ENCODE data around the gene HSPA2. TPM values are rescaled to one million over a fixed set of nuclear protein-coding genes. Genes with fewer than 3 reads are reported as not detected.
A peak's percentile ranks its signal among the peaks of the same experiment; 100 is the strongest.

The HSPA2 gene
- total RNA-seq, result 10 to 100 TPM; 10.6 to 12.4 TPM
- 10 to 100 TPM in 5 of 6 donors, 1 to 10 TPM in 1; 7.0 to 17.1 (median 12.3) TPM for polyA plus RNA-seq (ENCODE audit: insufficient read length in 6 of 6)
- long read RNA-seq, donor 1, transcript HSPA2-201 (1 exons, 2,767 nt), result major isoform, 32 of 32 reads
- long read RNA-seq, donor 1, partial matches to known transcripts, result 0 of 32 reads
- long read RNA-seq, donor 1, other reads (novel, unspliced or antisense), result 0 of 32 reads
- long read RNA-seq, donor 2, transcript HSPA2-201 (1 exons, 2,767 nt), result major isoform, 31 of 31 reads
- long read RNA-seq, donor 2, partial matches to known transcripts, result 0 of 31 reads
- long read RNA-seq, donor 2, other reads (novel, unspliced or antisense), result 0 of 31 reads
- long read RNA-seq, donor 3, transcript HSPA2-201 (1 exons, 2,767 nt), result major isoform, 17 of 17 reads
- long read RNA-seq, donor 3, partial matches to known transcripts, result 0 of 17 reads
- long read RNA-seq, donor 3, other reads (novel, unspliced or antisense), result 0 of 17 reads
- long read RNA-seq, donor 4, transcript HSPA2-201 (1 exons, 2,767 nt), result major isoform, 10 of 10 reads
- long read RNA-seq, donor 4, partial matches to known transcripts, result 0 of 10 reads
- long read RNA-seq, donor 4, other reads (novel, unspliced or antisense), result 0 of 10 reads
- long read RNA-seq, donor 5, transcript HSPA2-201 (1 exons, 2,767 nt), result major isoform, 17 of 17 reads
- long read RNA-seq, donor 5, partial matches to known transcripts, result 0 of 17 reads
- long read RNA-seq, donor 5, other reads (novel, unspliced or antisense), result 0 of 17 reads
- long read RNA-seq, donor 6, transcript HSPA2-201 (1 exons, 2,767 nt), result major isoform, 16 of 16 reads
- long read RNA-seq, donor 6, partial matches to known transcripts, result 0 of 16 reads
- long read RNA-seq, donor 6, other reads (novel, unspliced or antisense), result 0 of 16 reads
- long read RNA-seq, donor 7, transcript HSPA2-201 (1 exons, 2,767 nt), result major isoform, 6 of 6 reads
- long read RNA-seq, donor 7, partial matches to known transcripts, result 0 of 6 reads
- long read RNA-seq, donor 7, other reads (novel, unspliced or antisense), result 0 of 6 reads
- long read RNA-seq, donor 8, transcript HSPA2-201 (1 exons, 2,767 nt), result major isoform, 16 of 16 reads
- long read RNA-seq, donor 8, partial matches to known transcripts, result 0 of 16 reads
- long read RNA-seq, donor 8, other reads (novel, unspliced or antisense), result 0 of 16 reads
- long read RNA-seq, donor 9, result 0 reads
- long read RNA-seq, donor 10, transcript HSPA2-201 (1 exons, 2,767 nt), result major isoform, 10 of 10 reads
- long read RNA-seq, donor 10, partial matches to known transcripts, result 0 of 10 reads
- long read RNA-seq, donor 10, other reads (novel, unspliced or antisense), result 0 of 10 reads
- long read RNA-seq, donor 11, transcript HSPA2-201 (1 exons, 2,767 nt), result major isoform, 70 of 70 reads
- long read RNA-seq, donor 11, partial matches to known transcripts, result 0 of 70 reads
- long read RNA-seq, donor 11, other reads (novel, unspliced or antisense), result 0 of 70 reads
- long read RNA-seq, donor 12, transcript HSPA2-201 (1 exons, 2,767 nt), result major isoform, 16 of 16 reads
- long read RNA-seq, donor 12, partial matches to known transcripts, result 0 of 16 reads
- long read RNA-seq, donor 12, other reads (novel, unspliced or antisense), result 0 of 16 reads

- peak within 1 kb of the TSS; percentile 78 to 83 for H3K27ac ChIP-seq
- peaks cover 0 to 7% of the 10 kb centered on the region in 2 donors for H3K9me3 ChIP-seq
- peaks cover 14 to 49% of the 10 kb centered on the region in 2 donors for H3K27me3 ChIP-seq
- H3K4me3 ChIP-seq, result peak within 1 kb of the TSS; percentile 49 to 55
- ATAC-seq (peak; percentile 96), DNase-seq (peak; percentile 96 to 99 (median 99))
- H3K36me3 ChIP-seq, result no peaks in the 10 kb centered on the region
- peaks cover 3 to 28% of the 10 kb centered on the region in 2 donors for H3K4me1 ChIP-seq
- intact Hi-C loops (cut with DNase I), result loop anchor here in 1 of 2 donors (10.0 kb wide), 1 partner anchor 94 kb away; no protein-coding TSS in a partner anchor
- TF ChIP-seq CTCF (IDR thresholded peaks at IDR 0.05), result peak; percentile 74 to 83
These were observed at the start of gene HSPA2 for GRCh38 chr14:64540208-64541202. Gene HSPA2, plus strand, starts transcription at chr14:64540741. Its CDS starts 109 bp downstream, at chr14:64540850.

GRCh38 chr14:64491637-64492036 is 48.9 kb upstream of the HSPA2 start:
- Histone ChIP-seq H3K4me3 (no peak overlapping the region), H3K27ac (no peak overlapping the region), H3K27me3 (no peaks in the 10 kb centered on the region), H3K36me3 (peaks cover 0 to 26% of the 10 kb centered on the region in 2 donors), H3K4me1 (no peaks in the 10 kb centered on the region), H3K9me3 (no peaks in the 10 kb centered on the region)
- no peak for ATAC-seq
- DNase-seq, result no peak
- intact Hi-C loops (cut with DNase I), result no loop called here
- no peak for TF ChIP-seq CTCF (IDR thresholded peaks at IDR 0.05)

GRCh38 chr14:64493455-64493854 is 47.1 kb upstream of the HSPA2 start:
- no peaks in the 10 kb centered on the region for H3K4me1 ChIP-seq
- intact Hi-C loops (cut with DNase I), result no loop called here
- no peak for ATAC-seq
- no peak overlapping the region for H3K4me3 ChIP-seq
- H3K9me3 ChIP-seq, result no peaks in the 10 kb centered on the region
- H3K27ac ChIP-seq, result no peak overlapping the region
- TF ChIP-seq CTCF (IDR thresholded peaks at IDR 0.05), result no peak
- no peak for DNase-seq
- no peaks in the 10 kb centered on the region for H3K27me3 ChIP-seq
- H3K36me3 ChIP-seq, result peaks cover 0 to 16% of the 10 kb centered on the region in 2 donors

DNA sequence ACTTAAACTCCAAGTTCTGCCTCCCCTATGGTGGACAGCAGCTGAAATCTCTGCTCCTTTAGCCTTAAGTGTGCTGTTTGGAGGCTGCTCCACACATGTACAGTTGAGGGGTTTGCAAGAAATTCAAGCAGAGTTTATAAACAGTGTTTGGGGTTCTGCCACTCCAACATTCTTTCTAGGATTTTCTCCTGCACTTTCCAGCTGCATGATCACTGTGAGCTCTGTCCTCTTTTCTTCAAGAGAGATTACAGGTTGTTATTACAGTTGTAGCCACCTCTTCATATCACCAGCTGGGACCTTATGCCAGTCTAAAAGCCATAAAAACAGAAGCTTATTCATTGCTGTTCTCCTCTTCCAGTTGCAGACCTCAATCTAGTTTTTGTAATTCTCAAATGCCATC is 45.3 kb upstream of the HSPA2 start:
- H3K4me3 ChIP-seq, result no peak overlapping the region
- no peak for ATAC-seq
- intact Hi-C loops (cut with DNase I), result no loop called here
- H3K27ac ChIP-seq, result no peak overlapping the region
- no peak for TF ChIP-seq CTCF (IDR thresholded peaks at IDR 0.05)
- H3K9me3 ChIP-seq, result no peaks in the 10 kb centered on the region
- peaks cover 0 to 6% of the 10 kb centered on the region in 2 donors for H3K36me3 ChIP-seq
- no peak for DNase-seq
- H3K4me1 ChIP-seq, result peaks cover 0 to 11% of the 10 kb centered on the region in 2 donors
- no peaks in the 10 kb centered on the region for H3K27me3 ChIP-seq
